GM10847 (cell line): ENCODE data around the gene GATAD2A.

Source experiments
- POLR2A ChIP-seq: IDR thresholded peaks from 2 replicates; pipeline ENCODE4 v1.6.1; 2011; ENCODE audit not compliant: insufficient read length; ENCODE audit errors: extremely low read depth

GATAD2A gene

GRCh38 chr19:19410553-19411550 lies 5.4 kb downstream of the GATAD2A start:
- TF ChIP-seq POLR2A = no peak

- no peak for TF ChIP-seq POLR2A
Measured at GRCh38 chr19:19416280-19416679, 10.8 kb downstream of the GATAD2A start.

- TF ChIP-seq POLR2A = no peak
Measured at GRCh38 chr19:19417046-19417445, 11.6 kb downstream of the GATAD2A start.

GRCh38 chr19:19417628-19418245 lies 12.3 kb downstream of the GATAD2A start:
- no peak for TF ChIP-seq POLR2A

- TF ChIP-seq POLR2A = no peak
Measured at GRCh38 chr19:19418555-19419260, 13.2 kb downstream of the GATAD2A start.

- no peak for TF ChIP-seq POLR2A
Measured at GRCh38 chr19:19420570-19421298, 15.3 kb downstream of the GATAD2A start.

- TF ChIP-seq POLR2A = no peak
Measured at GRCh38 chr19:19421299-19421696, 15.8 kb downstream of the GATAD2A start.

- TF ChIP-seq POLR2A = no peak
Measured at GRCh38 chr19:19422156-19422555, 16.7 kb downstream of the GATAD2A start.

- no peak for TF ChIP-seq POLR2A
Measured at GRCh38 chr19:19423322-19423721, 17.8 kb downstream of the GATAD2A start.

- TF ChIP-seq POLR2A = no peak
Measured at GRCh38 chr19:19425170-19425875, 19.8 kb downstream of the GATAD2A start.

GRCh38 chr19:19426216-19426615 lies 20.7 kb downstream of the GATAD2A start:
- TF ChIP-seq POLR2A = no peak

GRCh38 chr19:19426799-19427198 lies 21.3 kb downstream of the GATAD2A start:
- TF ChIP-seq POLR2A = no peak

GRCh38 chr19:19427302-19427701 lies 21.8 kb downstream of the GATAD2A start:
- TF ChIP-seq POLR2A = no peak

GRCh38 chr19:19427944-19428343 lies 22.5 kb downstream of the GATAD2A start:
- TF ChIP-seq POLR2A = no peak

GRCh38 chr19:19428746-19429145 lies 23.3 kb downstream of the GATAD2A start:
- no peak for TF ChIP-seq POLR2A

GRCh38 chr19:19429361-19429760 lies 23.9 kb downstream of the GATAD2A start:
- TF ChIP-seq POLR2A = no peak
